ENCODE results near the gene CPEB4. TPM values are rescaled to one million over a fixed set of nuclear protein-coding genes. Genes with fewer than 3 reads are reported as not detected.

Gene CPEB4
- total RNA-seq, 1 donor from 2014 or later, result 12.5 TPM

GRCh38 chr5:173904151-173904550, 16.0 kb downstream of the CPEB4 start:
- H3K27me3 ChIP-seq, result no peaks in the 10 kb centered on the region
- no peaks in the 10 kb centered on the region for H3K36me3 Mint-ChIP-seq
- H3K27me3 Mint-ChIP-seq (ENCODE audit: insufficient read depth, low read depth), result peaks cover 2% of the 10 kb centered on the region
- no peak for DNase-seq (ENCODE audit: low spot score)
- no peaks in the 10 kb centered on the region for H4K20me1 ChIP-seq (ENCODE audit: low read depth)
- H3K27ac ChIP-seq, result no peak overlapping the region
- no peak overlapping the region for H3K27ac Mint-ChIP-seq
- H3K4me3 Mint-ChIP-seq, result no peak overlapping the region
- H3K9me3 Mint-ChIP-seq, result no peaks in the 10 kb centered on the region
- H3K4me2 ChIP-seq, result no peak overlapping the region
- no peaks in the 10 kb centered on the region for H3K9me3 ChIP-seq (ENCODE audit: low read depth)
- H3K4me1 ChIP-seq, result peaks cover 2% of the 10 kb centered on the region
- no peaks in the 10 kb centered on the region for H3K79me2 ChIP-seq (ENCODE audit: low read depth)
- no peaks in the 10 kb centered on the region for H3K36me3 ChIP-seq
- H3F3A ChIP-seq (ENCODE audit: low read depth), result no peaks in the 10 kb centered on the region
- no peak for TF ChIP-seq CTCF (IDR thresholded peaks at IDR 0.05)
- TF ChIP-seq EZH2 (IDR thresholded peaks at IDR 0.05), result no peak
- no peak for TF ChIP-seq EZH2phosphoT487 (IDR thresholded peaks at IDR 0.05)
- no peak overlapping the region for H2AFZ ChIP-seq (replicated peaks)
- H3K4me1 Mint-ChIP-seq, result peaks cover 2% of the 10 kb centered on the region
- no peak overlapping the region for H3K9ac ChIP-seq
- H3K4me3 ChIP-seq, result no peak overlapping the region

- no peak for DNase-seq (ENCODE audit: low spot score)
- peaks cover 9% of the 10 kb centered on the region for H3K4me1 Mint-ChIP-seq
- TF ChIP-seq EZH2 (IDR thresholded peaks at IDR 0.05) (no peak), EZH2phosphoT487 (IDR thresholded peaks at IDR 0.05) (no peak), CTCF (IDR thresholded peaks at IDR 0.05) (no peak)
- H3K36me3 ChIP-seq, result no peaks in the 10 kb centered on the region
- H3K4me3 Mint-ChIP-seq, result no peak overlapping the region
- H3K4me3 ChIP-seq, result no peak overlapping the region
- H4K20me1 ChIP-seq (ENCODE audit: low read depth), result no peaks in the 10 kb centered on the region
- H3K27ac Mint-ChIP-seq, result no peak overlapping the region
- no peak overlapping the region for H2AFZ ChIP-seq (replicated peaks)
- H3K79me2 ChIP-seq (ENCODE audit: low read depth), result no peaks in the 10 kb centered on the region
- no peaks in the 10 kb centered on the region for H3K27me3 ChIP-seq
- H3K9me3 Mint-ChIP-seq, result no peaks in the 10 kb centered on the region
- no peaks in the 10 kb centered on the region for H3F3A ChIP-seq (ENCODE audit: low read depth)
- H3K9me3 ChIP-seq (ENCODE audit: low read depth), result no peaks in the 10 kb centered on the region
- no peak overlapping the region for H3K27ac ChIP-seq
- H3K9ac ChIP-seq, result no peak overlapping the region
- peaks cover 8% of the 10 kb centered on the region for H3K4me1 ChIP-seq
- no peak overlapping the region for H3K4me2 ChIP-seq
- no peaks in the 10 kb centered on the region for H3K36me3 Mint-ChIP-seq
- no peaks in the 10 kb centered on the region for H3K27me3 Mint-ChIP-seq (ENCODE audit: insufficient read depth, low read depth)
These were observed 19.1 kb downstream of the CPEB4 start for GRCh38 chr5:173907284-173907683.

GRCh38 chr5:173907686-173908371, 19.7 kb downstream of the CPEB4 start:
- no peak for DNase-seq (ENCODE audit: low spot score)
- Histone ChIP-seq H3K9ac (no peak overlapping the region), H3K27me3 (no peaks in the 10 kb centered on the region), H3K4me3 (no peak overlapping the region), H3K79me2 (ENCODE audit: low read depth) (no peaks in the 10 kb centered on the region), H3K4me2 (no peak overlapping the region), H4K20me1 (ENCODE audit: low read depth) (no peaks in the 10 kb centered on the region), H3K27ac (no peak overlapping the region), H3K36me3 (no peaks in the 10 kb centered on the region), H3K4me1 (peaks cover 8% of the 10 kb centered on the region), H3F3A (ENCODE audit: low read depth) (no peaks in the 10 kb centered on the region), H2AFZ (replicated peaks) (no peak overlapping the region), H3K9me3 (ENCODE audit: low read depth) (no peaks in the 10 kb centered on the region)
- no peak for TF ChIP-seq EZH2phosphoT487 (IDR thresholded peaks at IDR 0.05)
- no peak for TF ChIP-seq CTCF (IDR thresholded peaks at IDR 0.05)
- no peak for TF ChIP-seq EZH2 (IDR thresholded peaks at IDR 0.05)
- Mint-ChIP-seq H3K27me3 (ENCODE audit: insufficient read depth, low read depth) (no peaks in the 10 kb centered on the region), H3K9me3 (no peaks in the 10 kb centered on the region), H3K4me1 (peaks cover 10% of the 10 kb centered on the region), H3K27ac (no peak overlapping the region), H3K4me3 (no peak overlapping the region), H3K36me3 (no peaks in the 10 kb centered on the region)
